PFSK-1 (cell line): Measurements from ENCODE around the gene ARHGAP21.

ENCODE experiments used
- FOXP2 ChIP-seq: optimal IDR thresholded peaks from 2 replicates; pipeline ENCODE3; 2011; ENCODE audit warnings: borderline replicate concordance, control low read depth, inconsistent platforms; ENCODE audit not compliant: insufficient read depth; ENCODE audit errors: extremely low read length, extremely low read depth
- POLR2AphosphoS5 ChIP-seq: IDR thresholded peaks from 2 replicates; pipeline ENCODE4 v1.6.1; 2012; ENCODE audit warnings: low read depth, mild to moderate bottlenecking, control low read depth, low read length, moderate library complexity
- SIN3A ChIP-seq: IDR thresholded peaks from 2 replicates; pipeline ENCODE4 v1.6.1; 2012; ENCODE audit warnings: mild to moderate bottlenecking, low read length, moderate library complexity, borderline replicate concordance; ENCODE audit not compliant: insufficient read depth
- TAF1 ChIP-seq: IDR thresholded peaks from 2 replicates; pipeline ENCODE4 v1.6.1; 2012; ENCODE audit warnings: low read length, control low read depth, borderline replicate concordance; ENCODE audit not compliant: insufficient read depth
- TF ChIP-seq, protein P1 (sequence below), 2 experiments: IDR thresholded peaks; 2 replicates each; pipeline versions ENCODE4 v1.6.1 to v1.8.0; 2011 to 2012; ENCODE audit warnings: low read depth in 2 of 2, low read length in 2 of 2, control low read depth in 1 of 2, inconsistent platforms in 1 of 2, mild to moderate bottlenecking in 1 of 2, moderate library complexity in 1 of 2; ENCODE audit not compliant: insufficient read depth in 1 of 2

The ARHGAP21 gene

GRCh38 chr10:24569330-24569796, 154.3 kb downstream of the ARHGAP21 start:
- no peak for TF ChIP-seq FOXP2
- no peak for TF ChIP-seq POLR2AphosphoS5
- TF ChIP-seq SIN3A = no peak

- TF ChIP-seq FOXP2 (no peak), POLR2AphosphoS5 (no peak), TAF1 (no peak), SIN3A (no peak)
- TF ChIP-seq, protein P1, sequence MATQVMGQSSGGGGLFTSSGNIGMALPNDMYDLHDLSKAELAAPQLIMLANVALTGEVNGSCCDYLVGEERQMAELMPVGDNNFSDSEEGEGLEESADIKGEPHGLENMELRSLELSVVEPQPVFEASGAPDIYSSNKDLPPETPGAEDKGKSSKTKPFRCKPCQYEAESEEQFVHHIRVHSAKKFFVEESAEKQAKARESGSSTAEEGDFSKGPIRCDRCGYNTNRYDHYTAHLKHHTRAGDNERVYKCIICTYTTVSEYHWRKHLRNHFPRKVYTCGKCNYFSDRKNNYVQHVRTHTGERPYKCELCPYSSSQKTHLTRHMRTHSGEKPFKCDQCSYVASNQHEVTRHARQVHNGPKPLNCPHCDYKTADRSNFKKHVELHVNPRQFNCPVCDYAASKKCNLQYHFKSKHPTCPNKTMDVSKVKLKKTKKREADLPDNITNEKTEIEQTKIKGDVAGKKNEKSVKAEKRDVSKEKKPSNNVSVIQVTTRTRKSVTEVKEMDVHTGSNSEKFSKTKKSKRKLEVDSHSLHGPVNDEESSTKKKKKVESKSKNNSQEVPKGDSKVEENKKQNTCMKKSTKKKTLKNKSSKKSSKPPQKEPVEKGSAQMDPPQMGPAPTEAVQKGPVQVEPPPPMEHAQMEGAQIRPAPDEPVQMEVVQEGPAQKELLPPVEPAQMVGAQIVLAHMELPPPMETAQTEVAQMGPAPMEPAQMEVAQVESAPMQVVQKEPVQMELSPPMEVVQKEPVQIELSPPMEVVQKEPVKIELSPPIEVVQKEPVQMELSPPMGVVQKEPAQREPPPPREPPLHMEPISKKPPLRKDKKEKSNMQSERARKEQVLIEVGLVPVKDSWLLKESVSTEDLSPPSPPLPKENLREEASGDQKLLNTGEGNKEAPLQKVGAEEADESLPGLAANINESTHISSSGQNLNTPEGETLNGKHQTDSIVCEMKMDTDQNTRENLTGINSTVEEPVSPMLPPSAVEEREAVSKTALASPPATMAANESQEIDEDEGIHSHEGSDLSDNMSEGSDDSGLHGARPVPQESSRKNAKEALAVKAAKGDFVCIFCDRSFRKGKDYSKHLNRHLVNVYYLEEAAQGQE (IDR thresholded peaks at IDR 0.05; ENCODE audit: insufficient read depth in 1 of 2, low read depth in 2 of 2, low read length in 2 of 2) = no peak
Observed at GRCh38 chr10:24568042-24568441, 155.6 kb downstream of the ARHGAP21 start.

- TF ChIP-seq SIN3A (no peak), TAF1 (no peak), FOXP2 (no peak), POLR2AphosphoS5 (no peak)
- TF ChIP-seq, protein P1 (IDR thresholded peaks at IDR 0.05; ENCODE audit: insufficient read depth in 1 of 2, low read depth in 2 of 2, low read length in 2 of 2) = no peak
Observed at GRCh38 chr10:24561453-24561852, 162.2 kb downstream of the ARHGAP21 start.

- no peak for TF ChIP-seq POLR2AphosphoS5
- TF ChIP-seq, protein P1 (IDR thresholded peaks at IDR 0.05; ENCODE audit: insufficient read depth in 1 of 2, low read depth in 2 of 2, low read length in 2 of 2) = no peak
- no peak for TF ChIP-seq FOXP2
- TF ChIP-seq SIN3A = no peak
- TF ChIP-seq TAF1 = no peak
Observed at GRCh38 chr10:24556750-24557742, 166.6 kb downstream of the ARHGAP21 start.

DNA sequence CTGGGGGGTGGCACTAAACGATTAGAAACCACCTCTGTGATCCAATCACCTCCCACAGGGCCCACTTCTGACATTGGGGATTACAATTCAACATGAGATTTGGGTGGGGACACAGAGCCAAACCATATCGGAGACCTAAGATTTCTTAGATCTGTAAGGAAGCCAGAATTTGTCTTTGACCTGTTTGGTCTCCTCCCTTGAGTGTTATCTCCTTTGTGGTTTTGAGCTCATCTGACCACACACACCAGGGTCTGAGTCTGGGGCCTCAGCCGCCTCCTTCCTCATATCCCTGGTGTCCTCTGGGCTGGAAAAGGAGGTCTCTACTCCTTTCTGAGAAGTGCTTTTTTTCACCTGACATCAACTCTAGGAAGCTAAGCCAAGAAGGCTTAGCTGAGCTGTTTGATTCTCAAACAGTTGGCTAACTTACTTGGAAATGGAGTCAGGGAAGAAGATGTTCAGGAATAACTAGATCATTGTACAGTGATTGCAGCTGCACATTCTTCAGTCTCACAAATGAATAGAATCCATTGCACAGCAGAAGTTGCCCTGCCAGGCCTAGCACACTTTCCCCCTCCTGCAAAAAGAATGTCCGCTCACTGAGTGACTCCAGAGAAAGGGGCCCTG, 167.4 kb downstream of the ARHGAP21 start:
- TF ChIP-seq TAF1 = no peak
- TF ChIP-seq SIN3A = no peak
- no peak for TF ChIP-seq POLR2AphosphoS5
- TF ChIP-seq, protein P1 (IDR thresholded peaks at IDR 0.05; ENCODE audit: insufficient read depth in 1 of 2, low read depth in 2 of 2, low read length in 2 of 2) = no peak
- no peak for TF ChIP-seq FOXP2
